NCI-H1092 (cell line): ENCODE data around the gene SOX1.

Experiments
- DNase-seq: peaks from one replicate; lab custom pipeline; 2025; lab: John Stamatoyannopoulos, UW

The SOX1 gene

DNA sequence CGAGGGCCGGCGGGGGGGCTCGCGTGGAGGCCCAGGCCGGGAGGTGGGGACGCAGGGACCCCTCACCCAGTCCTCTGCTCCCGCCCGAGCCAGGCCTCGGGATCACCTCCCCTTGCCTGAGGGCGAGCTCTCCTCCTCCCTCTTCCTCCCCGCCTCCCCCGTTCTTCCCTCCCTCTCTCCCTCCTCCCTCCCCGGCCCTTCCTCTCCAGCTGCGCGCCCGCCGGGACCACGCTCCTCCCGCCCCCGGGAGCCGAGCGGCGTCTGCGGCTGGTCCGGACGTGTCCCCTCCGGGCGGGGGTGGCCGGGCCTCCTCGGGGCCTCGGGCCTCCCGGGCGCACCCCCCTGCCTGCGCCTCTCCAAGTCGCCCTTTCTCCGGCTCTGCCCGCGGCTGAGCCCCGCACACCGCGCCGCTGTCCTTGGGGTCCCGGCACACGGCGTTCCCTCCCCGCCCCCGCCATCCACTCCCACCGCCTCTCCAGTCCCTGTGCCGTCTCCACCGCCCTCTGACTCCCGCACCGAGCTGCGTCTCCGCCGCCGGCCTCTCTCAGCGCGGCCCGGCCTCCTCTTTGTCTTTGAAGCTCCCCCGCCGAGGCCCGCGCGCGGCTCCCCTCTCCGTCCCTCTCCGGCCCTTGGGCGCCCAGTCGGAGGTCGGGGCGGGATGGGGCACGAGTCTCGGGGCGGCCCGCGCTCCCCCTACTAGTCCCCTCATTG is 5.7 kb downstream of the SOX1 start:
- peak; percentile 91 for DNase-seq

DNA sequence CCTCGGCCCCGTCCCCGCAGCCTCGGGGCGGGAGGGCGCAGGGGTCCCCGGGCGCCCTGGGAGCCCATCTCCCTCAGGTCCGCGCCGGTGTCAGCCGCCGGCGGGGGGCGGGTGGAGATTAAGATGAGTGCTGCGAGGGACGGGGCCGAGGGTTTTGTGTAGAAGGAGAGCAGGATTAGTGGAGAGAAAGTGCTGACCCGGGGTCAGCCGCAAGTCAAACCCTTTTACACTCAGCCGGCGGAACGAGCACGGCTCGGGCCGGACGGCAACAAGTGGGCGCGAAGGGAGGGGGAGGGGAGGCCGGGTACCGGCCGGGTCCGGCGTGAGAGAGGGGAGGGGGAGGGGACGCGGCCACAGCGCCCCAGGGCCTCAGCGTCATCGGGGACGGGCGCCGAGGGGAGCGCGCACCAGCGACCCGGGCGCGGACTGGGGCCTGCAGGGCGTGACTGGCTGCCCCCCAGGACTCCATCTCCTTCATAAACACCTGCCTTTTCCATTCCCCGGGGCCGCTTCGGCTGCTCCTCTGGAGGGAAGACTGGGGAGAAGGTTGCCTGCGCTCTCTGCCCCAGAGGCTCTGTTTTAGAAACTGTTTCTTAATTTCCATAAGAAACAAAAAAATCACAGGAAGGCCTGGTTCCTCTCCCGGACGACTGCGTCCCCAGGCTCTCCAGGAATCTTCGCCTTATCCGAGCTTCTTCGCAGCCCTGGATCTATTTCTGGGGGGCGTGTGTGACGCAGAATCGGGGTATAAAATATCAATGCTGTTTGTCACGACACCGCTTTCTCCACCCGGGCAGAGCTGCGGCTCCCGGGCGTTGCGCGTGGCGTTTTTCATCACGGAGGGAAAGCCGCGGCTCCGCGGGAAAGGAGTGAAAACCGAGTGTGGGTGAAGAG is 6.5 kb downstream of the SOX1 start:
- peak; percentile 54 for DNase-seq

DNA sequence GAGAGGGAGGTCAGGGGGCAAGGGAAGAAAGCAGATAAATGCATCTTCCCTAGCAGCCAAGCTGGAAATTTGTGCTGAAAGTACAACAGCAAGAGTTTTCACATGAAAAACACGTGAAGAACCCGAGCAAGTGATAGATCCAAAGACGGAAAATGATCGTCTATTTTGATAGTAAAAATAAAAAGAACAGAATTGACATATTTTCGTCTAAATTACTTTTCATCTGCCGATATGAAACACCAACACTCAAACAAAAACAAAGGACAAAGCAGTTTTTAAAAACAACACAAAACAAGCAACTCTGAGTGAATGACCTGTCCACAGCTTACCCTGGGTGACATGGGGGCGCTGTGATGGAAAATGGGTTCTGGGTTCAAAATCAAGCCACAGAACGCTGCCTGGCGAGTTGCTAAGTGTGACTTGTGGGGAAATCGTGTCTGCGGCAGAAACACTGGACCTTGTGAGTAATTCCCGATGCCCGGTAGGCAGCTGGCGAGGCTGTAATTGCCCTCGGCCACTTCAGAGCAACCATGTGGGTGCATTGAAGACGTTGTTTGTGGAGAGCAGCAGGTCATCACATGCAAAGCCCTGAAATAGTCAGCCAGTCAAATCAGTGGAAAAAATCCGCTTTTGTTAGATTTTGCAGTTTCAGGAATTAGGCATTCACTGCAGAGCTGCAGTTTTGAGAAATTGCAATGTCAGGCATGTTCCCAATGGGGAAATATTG is 7.4 kb downstream of the SOX1 start:
- no peak for DNase-seq

DNA sequence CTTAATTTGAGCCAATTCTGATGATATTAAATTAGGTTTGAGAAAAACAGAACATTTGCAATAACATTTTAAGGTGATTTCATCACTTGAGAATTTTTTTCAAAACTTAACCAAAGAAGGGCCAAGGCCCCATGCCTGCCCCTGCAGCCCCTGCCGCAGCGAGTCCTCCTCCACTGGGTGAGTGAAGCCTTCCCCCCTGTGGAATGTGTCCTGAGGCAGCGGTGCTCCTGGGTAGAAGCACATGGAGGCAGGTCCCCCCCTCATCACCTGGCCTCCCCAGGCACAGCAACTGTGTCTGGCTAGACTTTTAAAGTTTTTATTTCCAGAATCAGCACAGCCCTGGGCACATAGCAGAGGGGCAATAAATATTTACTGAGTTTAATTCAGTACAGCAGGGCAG is 10.8 kb downstream of the SOX1 start:
- DNase-seq, result no peak

DNA sequence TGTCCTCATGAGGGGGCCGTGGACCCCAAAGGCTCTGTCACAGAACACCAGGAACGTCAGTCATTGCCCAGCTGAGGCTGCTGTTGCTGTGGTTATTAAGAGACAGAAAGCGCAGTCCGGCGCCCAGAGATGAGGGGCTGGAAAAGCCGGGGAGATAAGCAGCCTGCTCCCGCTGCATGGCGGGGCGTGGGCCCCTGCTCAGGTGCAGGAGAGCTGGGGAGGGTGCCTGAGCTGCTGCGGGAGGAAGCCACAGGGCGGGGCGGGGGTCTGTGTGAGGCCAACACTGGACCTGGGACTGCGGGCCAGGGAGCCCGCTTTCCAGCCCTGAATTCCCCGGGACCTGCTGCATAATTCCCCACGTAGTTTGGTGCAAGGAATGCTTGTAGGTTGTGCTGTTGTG is 11.3 kb downstream of the SOX1 start:
- no peak for DNase-seq

DNA sequence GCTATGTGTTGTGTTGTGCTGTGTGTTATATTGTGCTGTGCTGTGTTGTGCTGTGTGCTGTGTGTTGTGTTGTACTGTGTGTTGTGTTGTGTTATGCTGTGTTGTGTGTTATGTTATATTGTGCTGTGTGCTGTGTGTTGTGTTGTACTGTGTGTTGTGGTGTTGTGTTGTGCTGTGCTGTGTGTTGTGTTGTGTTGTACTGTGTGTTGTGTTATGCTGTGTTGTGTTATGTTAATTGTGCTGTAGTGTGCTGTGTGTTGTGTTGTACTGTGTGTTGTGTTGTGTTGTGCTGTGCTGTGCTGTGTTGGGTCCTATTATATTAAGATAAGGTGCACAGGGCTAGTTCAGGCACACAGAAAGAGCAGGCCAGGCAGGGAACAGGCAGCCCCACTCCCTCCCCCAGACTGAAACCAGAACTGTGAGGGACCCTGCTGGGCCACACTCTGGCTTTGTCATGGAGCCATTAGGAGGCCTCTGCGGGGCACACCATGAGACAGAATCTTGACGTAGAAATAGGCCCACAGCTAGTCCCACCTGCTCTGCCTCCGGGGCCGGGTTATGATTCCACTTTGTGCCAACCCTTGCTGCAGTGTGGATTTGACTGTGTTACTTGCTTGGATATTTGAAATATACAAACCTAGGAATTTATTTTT is 12.1 kb downstream of the SOX1 start:
- DNase-seq, result peak; percentile 25

DNA sequence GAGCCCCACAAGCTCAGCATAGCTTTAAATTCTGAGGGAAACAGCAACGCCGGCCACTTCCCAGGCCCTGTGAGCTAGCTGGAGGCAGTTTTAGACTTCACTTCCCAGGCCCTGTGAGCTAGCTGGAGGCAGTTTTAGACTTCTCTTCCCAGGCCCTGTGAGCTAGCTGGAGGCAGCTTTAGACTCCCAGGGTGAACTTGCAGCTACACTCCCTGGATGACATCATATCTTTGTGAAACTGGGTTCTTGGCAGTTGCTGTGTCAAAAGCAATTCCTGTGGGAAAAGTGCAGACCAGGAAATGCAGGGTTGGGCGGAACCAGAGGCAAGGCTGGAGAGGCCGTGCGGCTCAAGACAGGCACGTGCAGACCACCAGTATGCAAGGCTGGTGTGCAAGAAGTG is 12.7 kb downstream of the SOX1 start:
- no peak for DNase-seq

DNA sequence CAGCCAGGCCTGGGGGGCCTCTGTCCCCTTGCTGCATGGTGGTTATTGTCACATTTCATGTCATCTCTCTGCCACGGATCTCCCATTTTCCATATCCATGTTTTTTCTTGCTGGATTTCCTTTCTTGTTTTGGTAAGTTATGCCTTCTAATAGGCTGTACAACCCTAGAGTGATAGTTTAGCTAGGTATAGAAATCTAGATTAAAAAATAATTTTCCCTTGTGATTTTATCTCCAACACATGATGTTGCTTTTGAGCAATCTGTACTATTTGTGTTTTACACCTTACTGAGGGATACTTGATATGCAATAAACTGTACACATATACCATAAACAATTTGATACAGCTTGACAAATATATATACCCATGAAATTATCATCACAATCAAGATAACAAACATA is 17.0 kb downstream of the SOX1 start:
- DNase-seq, result no peak

DNA sequence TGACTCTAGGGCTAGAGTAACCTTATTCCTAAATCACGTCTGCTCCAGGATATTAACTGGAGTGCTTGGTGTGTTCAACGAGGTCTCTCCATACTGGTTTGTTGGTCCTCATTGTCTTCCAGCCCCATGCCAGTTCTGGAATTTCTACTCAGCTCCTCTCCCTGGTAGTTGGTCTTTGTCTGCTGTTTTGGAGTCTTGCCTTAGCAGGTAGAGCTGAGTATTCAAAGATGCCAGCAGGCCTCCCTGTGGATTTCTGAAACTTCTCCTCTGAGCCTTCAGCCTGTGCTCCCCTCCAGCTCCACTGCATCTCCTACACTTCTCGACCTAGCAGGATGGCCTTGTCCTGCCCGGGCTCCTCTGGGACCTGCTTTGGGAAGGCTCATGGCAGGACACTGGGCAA is 25.5 kb downstream of the SOX1 start:
- DNase-seq, result no peak

DNA sequence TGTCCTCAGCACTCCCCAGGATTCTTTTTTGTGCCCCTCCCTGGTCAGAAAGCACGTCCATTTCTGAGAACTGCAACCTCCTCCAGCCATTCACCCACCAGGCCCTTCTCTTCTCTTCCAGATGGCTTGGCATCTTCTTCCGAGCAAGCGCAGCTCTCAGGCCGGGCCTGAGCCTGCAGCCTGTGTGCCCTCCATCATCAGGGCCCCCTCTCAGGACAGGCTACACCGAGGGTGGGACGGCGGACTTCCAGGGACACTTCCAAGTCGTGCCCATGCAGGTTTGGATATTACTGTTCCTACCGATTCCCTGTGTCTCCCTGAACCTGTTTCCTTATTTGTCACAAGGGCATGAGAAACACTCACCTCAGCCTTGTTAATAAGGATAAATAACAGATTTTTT is 28.4 kb downstream of the SOX1 start:
- no peak for DNase-seq

DNA sequence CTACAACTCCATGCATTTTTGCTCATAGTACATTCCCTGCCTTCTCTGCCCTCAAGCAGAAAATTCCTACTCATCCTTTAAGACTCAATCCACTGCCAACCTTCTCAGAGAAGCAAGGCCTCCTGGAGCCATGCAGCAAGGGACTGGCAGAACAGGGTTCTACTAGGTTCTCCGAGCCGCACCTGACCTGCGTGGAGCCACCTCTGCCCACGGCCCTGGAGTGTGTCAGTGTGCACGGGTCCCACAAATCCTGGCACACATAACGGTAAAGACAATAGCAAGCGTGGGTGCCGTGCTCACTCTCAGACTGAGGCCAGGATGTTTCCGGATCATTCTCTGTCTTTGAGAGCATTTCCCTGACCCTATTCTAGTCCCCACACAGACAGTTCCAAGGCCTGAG is 30.0 kb downstream of the SOX1 start:
- no peak for DNase-seq

DNA sequence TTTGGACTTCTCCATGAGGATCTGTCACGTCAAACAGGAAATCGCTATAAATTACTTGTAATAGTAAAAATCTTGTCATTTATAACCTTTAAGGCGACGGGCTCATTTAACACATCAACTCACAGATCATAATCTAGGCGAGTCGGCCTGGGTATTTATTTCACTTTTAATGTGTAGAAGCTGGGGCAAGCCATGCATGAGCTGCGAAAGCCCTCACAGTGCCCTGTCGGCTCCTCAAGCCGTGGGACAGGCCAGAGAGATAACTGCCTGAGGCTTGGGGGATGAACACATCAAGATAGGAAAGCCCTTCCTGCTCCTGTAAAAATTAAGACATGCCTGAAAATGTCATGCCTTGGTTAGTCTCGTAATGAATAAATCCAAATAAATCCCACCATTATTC is 30.8 kb downstream of the SOX1 start:
- no peak for DNase-seq

DNA sequence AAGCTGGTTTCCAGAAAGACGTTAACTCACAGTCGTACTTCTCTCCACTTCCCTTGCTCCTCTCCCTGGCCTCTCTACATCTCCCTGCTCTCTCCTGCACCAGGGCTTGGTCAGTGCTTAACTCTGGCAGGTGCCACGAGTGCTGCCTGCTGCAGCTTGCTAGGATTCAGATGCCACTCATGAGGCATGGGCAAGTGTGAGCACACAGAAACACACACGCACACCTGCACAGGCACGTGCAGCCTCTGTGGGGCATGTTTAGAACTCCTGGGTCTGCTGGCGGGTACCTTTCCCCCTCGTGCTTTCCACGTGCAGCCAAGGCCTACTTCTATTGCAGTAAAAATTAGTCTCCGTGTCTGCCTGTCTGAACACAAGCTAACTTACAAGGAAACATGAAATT is 31.8 kb downstream of the SOX1 start:
- no peak for DNase-seq

DNA sequence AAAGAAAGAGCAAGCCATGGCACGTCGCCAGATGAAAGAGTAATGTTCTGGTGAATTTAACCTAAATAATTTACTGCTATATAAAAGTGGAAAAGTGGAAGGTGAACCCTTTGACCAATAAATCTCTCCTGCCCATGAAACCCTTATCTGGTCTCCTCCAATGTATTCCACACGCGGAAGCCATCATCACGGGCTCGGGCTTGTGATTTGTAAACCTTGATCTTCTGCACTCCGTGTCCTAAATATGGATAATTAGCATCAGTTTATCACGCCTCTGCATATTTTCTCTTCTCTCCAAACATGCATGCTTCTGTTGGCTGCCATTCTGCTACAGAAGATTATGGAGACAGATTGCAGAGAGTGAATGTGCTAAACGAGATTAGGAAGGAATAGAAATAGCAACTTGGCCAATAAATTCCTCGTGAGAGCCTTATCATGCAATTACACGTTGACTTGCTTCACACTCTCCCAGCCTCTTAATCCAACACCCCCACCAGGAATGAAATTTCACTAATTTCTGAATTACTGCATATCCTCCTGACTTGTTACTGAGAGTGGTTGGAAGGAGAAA is 34.5 kb downstream of the SOX1 start:
- no peak for DNase-seq

DNA sequence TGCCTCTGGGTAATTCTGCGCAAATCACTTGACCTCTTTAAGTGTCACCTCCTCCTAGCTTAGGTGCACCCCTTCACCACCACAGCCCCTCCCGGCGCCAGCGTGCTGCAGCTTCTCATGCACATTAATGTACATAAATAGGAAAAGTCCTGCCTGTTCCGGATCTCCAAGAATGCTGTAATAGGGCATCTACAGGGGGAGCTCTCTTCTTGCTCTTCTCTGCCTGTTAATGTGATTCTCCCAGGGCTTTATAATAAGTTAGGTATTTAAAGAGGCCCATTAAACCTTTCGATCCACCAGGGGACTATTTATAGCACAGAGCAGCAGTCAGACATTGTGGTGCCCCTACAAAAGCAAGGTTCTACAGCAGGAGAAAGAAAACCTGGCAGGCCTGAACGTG is 35.3 kb downstream of the SOX1 start:
- DNase-seq, result no peak

DNA sequence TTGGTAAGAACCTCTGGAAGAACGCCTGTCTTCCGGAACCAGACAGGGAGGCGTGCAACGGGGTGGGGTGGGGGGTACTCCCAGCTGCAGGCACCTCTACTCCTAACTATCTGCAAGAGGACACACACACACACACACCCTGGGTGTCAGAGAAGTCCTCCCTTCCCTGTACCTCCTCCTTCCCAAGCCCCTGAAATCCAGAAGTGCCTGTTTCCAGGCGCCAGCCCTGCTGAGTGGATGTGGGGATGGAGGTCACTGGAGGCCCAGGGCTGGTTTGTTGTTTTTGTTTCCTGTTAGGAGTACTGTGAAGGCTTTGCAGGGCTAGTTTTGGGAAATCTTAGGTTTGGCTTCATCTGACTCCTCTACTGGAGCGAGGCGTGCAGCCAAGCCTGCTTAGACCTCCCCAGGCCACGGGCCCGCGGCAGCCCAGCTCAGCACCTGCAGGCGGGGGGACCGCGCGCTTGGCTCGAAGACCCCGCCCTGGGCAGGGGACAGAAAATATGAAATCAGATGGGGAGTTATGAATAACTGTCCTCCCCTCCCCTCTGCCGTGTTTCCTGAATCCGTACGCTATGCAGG is 36.4 kb downstream of the SOX1 start:
- no peak for DNase-seq

DNA sequence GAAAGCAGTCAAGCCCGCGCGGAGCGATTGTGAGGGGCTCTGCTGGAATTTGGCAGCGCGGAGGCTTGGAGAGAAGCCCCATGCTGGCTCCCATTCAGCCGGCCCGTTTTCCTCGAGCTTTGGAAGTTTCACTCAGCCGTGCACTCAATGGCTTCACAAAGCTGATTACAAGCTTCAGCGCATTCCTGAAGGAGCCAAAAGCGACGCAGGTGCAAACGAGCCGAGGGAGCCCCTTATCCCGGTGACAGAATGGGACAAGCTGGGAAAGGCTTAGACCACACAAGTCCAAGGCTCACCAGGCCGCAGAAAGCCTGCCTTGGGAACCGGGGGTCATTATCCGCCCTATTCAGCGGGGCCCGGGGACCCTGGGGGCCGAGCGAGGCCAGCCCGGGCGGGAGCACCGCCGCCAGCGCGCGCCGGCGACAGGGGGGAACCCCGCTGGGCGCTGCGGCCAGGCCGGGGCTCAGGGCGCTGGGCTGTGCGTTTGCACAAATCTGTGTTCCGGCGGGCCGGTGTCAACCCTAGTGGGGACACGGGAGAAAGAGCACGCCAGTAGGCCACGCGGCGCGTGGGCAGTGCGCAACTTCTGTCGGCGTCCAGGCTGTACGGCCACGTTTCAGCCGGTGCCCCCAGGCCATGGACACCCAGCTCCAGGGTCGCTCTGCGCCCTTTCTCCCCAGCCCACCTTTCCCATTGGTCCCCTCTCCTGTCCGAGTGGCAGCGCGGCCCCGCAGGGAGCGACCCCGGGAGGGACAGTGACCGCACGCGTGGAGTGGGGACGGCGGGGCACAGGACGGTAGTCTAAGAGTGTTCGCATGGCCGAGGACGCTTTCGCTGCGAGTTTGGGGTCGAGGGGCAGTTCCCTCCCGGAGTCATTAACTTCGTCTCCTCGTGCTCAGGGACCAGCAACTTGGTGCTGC is 37.3 kb downstream of the SOX1 start:
- no peak for DNase-seq

DNA sequence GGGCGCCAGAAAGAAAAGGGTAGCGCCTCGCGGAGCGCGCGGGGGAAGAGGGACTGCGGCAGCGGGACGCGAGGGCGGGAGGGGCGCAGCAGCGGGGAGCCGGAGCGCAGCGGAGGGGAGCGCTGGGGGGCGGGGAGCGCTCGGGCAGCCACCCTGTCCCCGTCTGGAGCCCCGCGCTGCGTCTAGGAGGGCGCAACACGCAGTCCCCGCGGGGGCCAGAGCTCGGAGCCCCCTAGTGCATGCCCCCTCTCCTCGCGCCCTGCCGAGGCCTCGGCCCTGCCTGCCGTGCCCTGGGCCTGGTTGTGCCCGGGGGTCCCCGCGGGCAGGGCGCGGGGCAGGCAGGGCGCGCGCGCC is 37.9 kb downstream of the SOX1 start:
- DNase-seq, result no peak

DNA sequence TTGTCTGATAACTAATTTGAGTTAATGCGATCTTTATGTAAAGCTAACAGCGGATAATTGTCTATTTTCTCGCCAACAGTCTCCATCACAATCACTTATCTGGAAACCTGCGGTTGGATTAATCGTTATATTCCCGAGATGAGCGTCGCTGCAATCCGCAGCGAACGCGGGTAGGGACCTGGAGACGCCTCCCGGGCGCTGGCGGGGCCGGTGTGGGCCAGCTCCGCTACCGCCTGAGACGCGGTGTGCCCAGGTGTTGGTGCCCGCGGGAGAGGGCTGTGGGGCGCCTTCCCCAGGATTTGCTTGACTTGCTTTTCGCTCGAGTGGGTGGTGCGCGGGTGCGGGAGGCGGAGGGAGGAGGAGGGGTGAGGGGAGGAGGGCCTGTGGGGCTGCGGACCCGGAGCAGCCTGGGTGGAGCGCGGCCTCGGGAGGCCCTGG is 38.3 kb downstream of the SOX1 start:
- DNase-seq, result no peak

DNA sequence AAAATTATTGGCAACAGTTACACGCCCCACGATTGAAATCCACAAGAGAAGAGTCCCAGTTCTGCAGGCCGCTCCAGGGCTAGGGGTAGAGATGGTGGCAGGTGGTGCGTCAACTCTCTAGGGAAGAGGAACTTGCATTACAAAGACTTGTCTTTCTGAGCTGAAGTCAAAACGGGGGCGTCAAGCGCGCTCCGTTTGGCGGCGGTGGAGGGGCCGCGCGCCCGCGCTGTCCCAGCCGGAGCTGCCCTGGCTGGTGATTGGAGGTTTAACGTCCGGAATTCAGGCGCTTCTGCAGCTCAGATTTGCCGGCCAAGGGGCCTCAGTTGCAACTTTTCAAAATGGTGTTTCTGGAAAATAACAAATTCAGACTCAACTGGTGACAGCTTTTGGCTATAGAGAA is 38.9 kb downstream of the SOX1 start:
- no peak for DNase-seq
